GM12892 (cell line): ENCODE data around the gene MCM3AP.

Experiments used
- POLR2A ChIP-seq: IDR thresholded peaks from 2 replicates; pipeline ENCODE4 v1.6.1; 2011; ENCODE audit warnings: low read depth, low read length, control low read depth
- POLR2AphosphoS5 ChIP-seq: IDR thresholded peaks from 2 replicates; pipeline ENCODE4 v1.6.1; 2011; ENCODE audit warnings: low read depth, low read length, control low read depth

GRCh38 chr21:46254208-46254975, 31.0 kb downstream of the MCM3AP start:
- TF ChIP-seq POLR2AphosphoS5 = no peak; the same call in 1 of the 2 replicates
- TF ChIP-seq POLR2A = no peak
